WTC11 (cell line): ENCODE results near the gene POU3F3. TPM values are rescaled to one million over a fixed set of nuclear protein-coding genes. Genes with fewer than 3 reads are reported as not detected.

Source experiments
- ATAC-seq: fragments of 200-7000 bp; cut with Tn5 transposase; 2 replicates; pipeline ENCODE4 v1.10.0; 2021; ENCODE audit warnings: mild to moderate bottlenecking, moderate library complexity
- CTCF ChIA-PET: fragments of 300-600 bp; sonication (Branson Sonifier 250); formaldehyde crosslinking; loops from one replicate; lab custom pipeline; 2021; ENCODE audit warnings: antibody characterized with exemption; lab: Charles Lee
- POLR2A ChIA-PET: fragments of 350-600 bp; sonication (Branson Sonifier 250); formaldehyde crosslinking; loops from one replicate; lab custom pipeline; 2021; ENCODE audit warnings: antibody characterized with exemption; lab: Charles Lee
- DNase-seq: peaks from one replicate; pipeline ENCODE4 v3.0.0; 2021; ENCODE audit warnings: low spot score
- H3K27ac Mint-ChIP-seq: 2 replicates; pipeline ENCODE4 v1.8.0; 2021; ENCODE audit warnings: mixed read lengths
- H3K27me3 Mint-ChIP-seq: 2 replicates; pipeline ENCODE4 v1.8.0; 2021; ENCODE audit warnings: low read depth, mild to moderate bottlenecking, moderate library complexity, mixed read lengths
- H3K36me3 Mint-ChIP-seq: 2 replicates; pipeline ENCODE4 v1.8.0; 2021; ENCODE audit warnings: mixed read lengths
- H3K4me1 Mint-ChIP-seq: 2 replicates; pipeline ENCODE4 v1.8.0; 2022; ENCODE audit warnings: mixed read lengths
- H3K4me3 Mint-ChIP-seq: 2 replicates; pipeline ENCODE4 v1.8.0; 2021; ENCODE audit warnings: mild to moderate bottlenecking, moderate library complexity, mixed read lengths
- H3K9me3 Mint-ChIP-seq: 2 replicates; pipeline ENCODE4 v1.8.0; 2021; ENCODE audit warnings: mixed read lengths
- ARID4B ChIP-seq: sonication (generic); formaldehyde crosslinking; IDR thresholded peaks from 2 replicates; pipeline ENCODE4 v1.8.0; 2023; ENCODE audit warnings: missing genetic modification reagents, mild to moderate bottlenecking, borderline replicate concordance
- FOXP1 ChIP-seq: sonication (generic); formaldehyde crosslinking; IDR thresholded peaks from 2 replicates; pipeline ENCODE4 v1.8.0; 2022; ENCODE audit warnings: missing genetic modification reagents, mild to moderate bottlenecking, moderate library complexity, borderline replicate concordance
- FOXP4 ChIP-seq: sonication (generic); formaldehyde crosslinking; IDR thresholded peaks from 2 replicates; pipeline ENCODE4 v1.8.0; 2022; ENCODE audit warnings: mild to moderate bottlenecking, missing genetic modification reagents
- RELA ChIP-seq: sonication (generic); formaldehyde crosslinking; IDR thresholded peaks from 2 replicates; pipeline ENCODE4 v1.8.1; 2022; ENCODE audit warnings: missing genetic modification reagents, mild to moderate bottlenecking, borderline replicate concordance
- STAT6 ChIP-seq: sonication (generic); formaldehyde crosslinking; conservative IDR thresholded peaks from 2 replicates; pipeline ENCODE4 v1.8.1; 2023; ENCODE audit warnings: mild to moderate bottlenecking, low read depth, missing genetic modification reagents, moderate library complexity
- TP53 ChIP-seq: sonication (generic); formaldehyde crosslinking; IDR thresholded peaks from 2 replicates; pipeline ENCODE4 v1.8.1; 2023; ENCODE audit warnings: mild to moderate bottlenecking, missing genetic modification reagents
- ZNF423 ChIP-seq: fragments of 250-450 bp; sonication (Bioruptor Pico); IDR thresholded peaks from 2 replicates; pipeline ENCODE4 v2.1.2; 2022; ENCODE audit warnings: mild to moderate bottlenecking, moderate library complexity
- ZNF532 ChIP-seq: fragments of 250-450 bp; sonication (Bioruptor Pico); IDR thresholded peaks from 2 replicates; pipeline ENCODE4 v1.9.0; 2021; ENCODE audit warnings: mild to moderate bottlenecking, borderline replicate concordance
- total RNA-seq: library from RNA; stranded (reverse); gene quantifications from 3 replicates; pipeline ENCODE4 v1.2.3, GENCODE V29; 2021
- TF ChIP-seq, protein P1 (sequence below): sonication (generic); formaldehyde crosslinking; IDR thresholded peaks from 2 replicates; pipeline ENCODE4 v1.8.1; 2022; ENCODE audit warnings: low read depth, missing genetic modification reagents, borderline replicate concordance
- TF ChIP-seq, protein P2 (sequence below): sonication (generic); formaldehyde crosslinking; IDR thresholded peaks from 2 replicates; pipeline ENCODE4 v1.8.1; 2023; ENCODE audit warnings: mild to moderate bottlenecking, missing genetic modification reagents, moderate library complexity

Gene POU3F3
- total RNA-seq, 1 experiment from 2014 or later, result not detected

DNA sequence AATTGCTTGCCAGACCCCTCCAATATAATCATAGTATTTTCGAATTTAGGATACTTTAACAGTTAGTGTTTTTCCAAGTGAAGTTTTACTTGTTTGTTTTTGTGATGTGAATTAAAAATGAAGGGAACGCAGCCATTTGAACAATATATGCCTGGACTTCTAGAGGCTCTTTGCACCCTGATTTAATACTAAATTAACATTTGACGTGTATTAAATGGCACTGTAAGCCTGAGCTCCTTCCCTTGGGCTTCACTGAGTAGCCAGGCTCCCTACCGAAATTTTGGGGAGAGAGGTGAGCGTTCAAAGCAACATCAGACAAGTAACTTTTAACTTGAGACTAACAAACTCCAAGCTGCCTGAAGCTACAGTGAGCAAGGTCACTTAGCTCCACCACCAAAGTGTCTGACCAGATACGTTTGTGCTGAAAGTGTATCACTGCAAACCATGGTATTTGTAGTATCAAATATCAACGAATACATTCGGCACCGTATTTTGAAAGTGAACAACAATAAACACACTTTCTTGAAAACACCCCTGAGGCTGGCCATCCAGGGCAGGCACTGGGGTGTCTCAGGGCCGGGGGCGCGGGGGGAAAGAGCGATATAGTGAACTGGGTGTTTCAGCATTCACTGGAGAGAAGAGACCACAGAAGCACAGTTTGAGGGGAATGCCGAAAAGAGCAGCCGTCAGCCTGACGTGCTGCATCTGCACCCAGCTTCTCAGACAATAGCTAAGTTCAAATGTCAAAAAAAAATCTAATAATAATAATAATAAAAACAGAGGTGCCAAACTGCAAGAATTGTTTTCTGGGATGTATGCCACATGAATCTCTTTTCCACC is 7.7 kb upstream of the POU3F3 start:
- peaks cover 97% of the 10 kb centered on the region for H3K27me3 Mint-ChIP-seq

DNA sequence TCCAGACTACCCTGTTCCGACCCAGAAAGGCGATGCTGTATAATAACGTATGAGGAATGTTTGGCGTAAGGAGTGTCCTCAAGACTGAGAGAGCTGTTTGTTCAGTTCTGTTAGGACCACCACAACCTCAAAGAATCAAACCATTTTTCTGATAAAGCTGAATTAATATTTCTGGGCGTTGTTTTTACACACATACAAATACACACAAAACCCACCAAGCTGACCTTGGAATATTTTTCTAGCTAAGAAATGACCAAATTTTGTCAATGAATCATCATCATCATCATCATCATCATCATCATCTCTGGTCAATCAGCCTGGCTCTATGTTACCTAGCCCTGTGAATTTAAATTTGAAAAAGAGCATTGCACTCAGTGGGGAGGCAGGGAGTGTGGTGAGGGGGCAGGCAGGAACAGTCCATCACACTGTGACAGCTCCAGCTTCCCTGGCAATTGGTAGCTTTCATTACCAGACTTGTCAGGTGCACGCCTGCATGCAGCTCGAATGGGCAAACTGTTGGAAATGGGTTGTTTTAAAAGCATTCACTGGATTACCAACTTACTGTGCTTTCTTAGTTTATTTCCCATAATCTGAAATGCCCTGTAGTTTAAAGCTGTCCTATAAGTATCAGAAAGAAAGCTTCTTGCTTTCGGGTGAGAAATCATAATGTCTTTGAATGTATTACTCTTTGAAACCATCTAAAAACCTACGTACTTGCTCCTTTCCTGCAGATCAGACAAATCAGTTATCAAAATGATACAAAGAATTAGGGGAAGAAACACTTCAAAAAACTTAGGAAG is 6.9 kb upstream of the POU3F3 start:
- H3K9me3 Mint-ChIP-seq, result no peaks in the 10 kb centered on the region
- DNase-seq, result no peak
- H3K27ac Mint-ChIP-seq, result no peak overlapping the region
- no peak for ATAC-seq
- no peaks in the 10 kb centered on the region for H3K36me3 Mint-ChIP-seq
- POLR2A ChIA-PET, result no interaction called here
- CTCF ChIA-PET, result interaction anchor here (0.8 to 1.2 kb wide), 3 partner anchors 44 to 98 kb away, joined by 3 to 4 read pairs (median 3); no protein-coding TSS in a partner anchor
- H3K27me3 Mint-ChIP-seq, result peaks cover 97% of the 10 kb centered on the region
- H3K4me1 Mint-ChIP-seq, result peaks cover 74% of the 10 kb centered on the region
- no peak overlapping the region for H3K4me3 Mint-ChIP-seq
- TF ChIP-seq ARID4B, result no peak
- no peak for TF ChIP-seq FOXP1
- TF ChIP-seq ZNF532 (CRISPR knock-in tag), result no peak

More for the DNA sequence above, 7.7 kb upstream of the POU3F3 start:
- ATAC-seq (no peak), DNase-seq (no peak)
- ChIA-PET CTCF (interaction anchor here (0.8 to 1.0 kb wide), 2 partner anchors 98 to 99 kb away, joined by 3 to 4 read pairs; no protein-coding TSS in a partner anchor), POLR2A (no interaction called here)
- no peak overlapping the region for H3K27ac Mint-ChIP-seq
- H3K4me3 Mint-ChIP-seq, result peak overlapping the region; percentile 66
- no peaks in the 10 kb centered on the region for H3K36me3 Mint-ChIP-seq
- no peak for TF ChIP-seq STAT6 (CRISPR knock-in tag)
- TF ChIP-seq, protein P1, sequence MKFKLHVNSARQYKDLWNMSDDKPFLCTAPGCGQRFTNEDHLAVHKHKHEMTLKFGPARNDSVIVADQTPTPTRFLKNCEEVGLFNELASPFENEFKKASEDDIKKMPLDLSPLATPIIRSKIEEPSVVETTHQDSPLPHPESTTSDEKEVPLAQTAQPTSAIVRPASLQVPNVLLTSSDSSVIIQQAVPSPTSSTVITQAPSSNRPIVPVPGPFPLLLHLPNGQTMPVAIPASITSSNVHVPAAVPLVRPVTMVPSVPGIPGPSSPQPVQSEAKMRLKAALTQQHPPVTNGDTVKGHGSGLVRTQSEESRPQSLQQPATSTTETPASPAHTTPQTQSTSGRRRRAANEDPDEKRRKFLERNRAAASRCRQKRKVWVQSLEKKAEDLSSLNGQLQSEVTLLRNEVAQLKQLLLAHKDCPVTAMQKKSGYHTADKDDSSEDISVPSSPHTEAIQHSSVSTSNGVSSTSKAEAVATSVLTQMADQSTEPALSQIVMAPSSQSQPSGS (CRISPR knock-in tag), result no peak
- TF ChIP-seq, protein P2, sequence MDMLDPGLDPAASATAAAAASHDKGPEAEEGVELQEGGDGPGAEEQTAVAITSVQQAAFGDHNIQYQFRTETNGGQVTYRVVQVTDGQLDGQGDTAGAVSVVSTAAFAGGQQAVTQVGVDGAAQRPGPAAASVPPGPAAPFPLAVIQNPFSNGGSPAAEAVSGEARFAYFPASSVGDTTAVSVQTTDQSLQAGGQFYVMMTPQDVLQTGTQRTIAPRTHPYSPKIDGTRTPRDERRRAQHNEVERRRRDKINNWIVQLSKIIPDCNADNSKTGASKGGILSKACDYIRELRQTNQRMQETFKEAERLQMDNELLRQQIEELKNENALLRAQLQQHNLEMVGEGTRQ (CRISPR knock-in tag), result no peak
- no peak for TF ChIP-seq FOXP4 (CRISPR knock-in tag)
- TF ChIP-seq TP53 (CRISPR knock-in tag), result no peak
- no peak for TF ChIP-seq ZNF423
- no peak for TF ChIP-seq RELA (CRISPR knock-in tag)
- peaks cover 70% of the 10 kb centered on the region for H3K4me1 Mint-ChIP-seq
- no peaks in the 10 kb centered on the region for H3K9me3 Mint-ChIP-seq
